OCI-LY1 (cell line): ENCODE results near the gene FOXA3.

ENCODE experiments used
- H2AFZ ChIP-seq: fragments of 200-600 bp; sonication (generic), shearing (Covaris generic); 2 replicates; pipeline ENCODE4 v1.6.0; 2014; ENCODE audit warnings: antibody characterized with exemption, mild to moderate bottlenecking, low read length
- H3F3A ChIP-seq: fragments of 200-600 bp; sonication (generic), shearing (Covaris generic); 2 replicates; pipeline ENCODE4 v1.6.0; 2014; ENCODE audit warnings: mild to moderate bottlenecking, antibody characterized with exemption, low read length, moderate library complexity; ENCODE audit not compliant: insufficient read depth
- H3K27ac ChIP-seq: fragments of 200-600 bp; sonication (generic); 2 replicates; pipeline ENCODE4 v1.5.1; 2014; ENCODE audit warnings: low read length, mixed run types, mild to moderate bottlenecking, low read depth; ENCODE audit not compliant: poor library complexity, severe bottlenecking
- H3K27me3 ChIP-seq: fragments of 200-600 bp; sonication (generic); 2 replicates; pipeline ENCODE4 v1.6.0; 2014; ENCODE audit warnings: antibody characterized with exemption, mild to moderate bottlenecking, low read length, moderate library complexity; ENCODE audit not compliant: insufficient read depth
- H3K36me3 ChIP-seq: fragments of 200-600 bp; sonication (generic); 2 replicates; pipeline ENCODE4 v1.6.1; 2014; ENCODE audit warnings: mild to moderate bottlenecking, antibody characterized with exemption, low read length, moderate library complexity, mixed read lengths; ENCODE audit not compliant: insufficient read depth
- H3K4me1 ChIP-seq: fragments of 200-600 bp; sonication (generic); 2 replicates; pipeline ENCODE4 v1.5.1; 2014; ENCODE audit warnings: mild to moderate bottlenecking, low read length, moderate library complexity; ENCODE audit not compliant: insufficient read depth, severe bottlenecking
- H3K4me2 ChIP-seq: fragments of 200-600 bp; sonication (generic), shearing (Covaris generic); 2 replicates; pipeline ENCODE4 v1.6.1; 2014; ENCODE audit warnings: low read length
- H3K4me3 ChIP-seq: fragments of 200-600 bp; sonication (generic); 2 replicates; pipeline ENCODE4 v1.5.1; 2014; ENCODE audit warnings: low read length, low read depth, mild to moderate bottlenecking, mixed read lengths; ENCODE audit not compliant: poor library complexity, severe bottlenecking
- H3K79me2 ChIP-seq: fragments of 200-600 bp; shearing (Covaris generic); 2 replicates; pipeline ENCODE4 v1.6.1; 2016; ENCODE audit warnings: mixed run types, low read length, mixed read lengths; ENCODE audit not compliant: insufficient read depth
- H3K9ac ChIP-seq: fragments of 200-600 bp; sonication (generic), shearing (Covaris generic); 2 replicates; pipeline ENCODE4 v1.6.1; 2014; ENCODE audit warnings: mild to moderate bottlenecking, low read length, mixed read lengths
- H3K9me2 ChIP-seq: fragments of 200-600 bp; sonication (generic), shearing (Covaris generic); 2 replicates; pipeline ENCODE4 v1.6.1; 2014; ENCODE audit warnings: low read depth, mild to moderate bottlenecking, low read length, mixed read lengths
- H3K9me3 ChIP-seq: fragments of 200-600 bp; shearing (Covaris generic); 2 replicates; pipeline ENCODE4 v1.6.1; 2014; ENCODE audit warnings: low read length, mixed read lengths
- H4K20me1 ChIP-seq: fragments of 200-600 bp; sonication (generic), shearing (Covaris generic); 2 replicates; pipeline ENCODE4 v1.6.0; 2016; ENCODE audit warnings: mild to moderate bottlenecking, low read length; ENCODE audit not compliant: insufficient read depth
- CTCF ChIP-seq: fragments of 200-600 bp; sonication (generic), shearing (Covaris generic); IDR thresholded peaks from 2 replicates; pipeline ENCODE4 v1.5.1; 2017; ENCODE audit warnings: mild to moderate bottlenecking, antibody characterized with exemption, low read length, moderate library complexity, mixed read lengths
- EZH2 ChIP-seq: fragments of 200-600 bp; sonication (generic), shearing (Covaris generic); IDR thresholded peaks from 2 replicates; pipeline ENCODE4 v1.8.0; 2017; ENCODE audit warnings: borderline replicate concordance, mixed run types, mild to moderate bottlenecking, antibody characterized with exemption, low read length, moderate library complexity, mixed read lengths

FOXA3 gene

DNA sequence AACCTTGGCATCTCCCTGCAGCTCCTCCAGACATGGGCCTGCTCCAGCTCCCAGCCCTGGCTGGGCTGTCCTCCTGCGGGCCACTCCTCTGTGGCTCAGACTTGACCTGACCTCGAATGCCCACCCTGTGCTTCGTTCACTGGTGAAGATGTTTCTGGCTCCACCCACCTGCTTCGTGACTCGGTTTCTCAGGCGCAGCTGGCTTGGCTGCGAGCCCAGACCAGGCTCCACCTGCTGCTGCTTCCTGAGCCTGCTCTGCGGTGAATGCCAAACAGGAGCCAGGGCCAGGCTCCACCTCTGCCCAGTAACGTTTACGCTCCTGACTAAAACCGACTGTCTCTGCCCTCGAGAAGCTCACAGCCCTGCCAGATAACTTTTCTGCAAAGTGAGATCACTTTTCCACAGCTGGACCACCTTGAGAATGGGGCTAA is 40.1 kb upstream of the FOXA3 start:
- H3F3A ChIP-seq: no peaks in the 10 kb centered on the region
- peaks cover 82% of the 10 kb centered on the region for H3K36me3 ChIP-seq
- H3K4me1 ChIP-seq: peaks cover 27% of the 10 kb centered on the region
- TF ChIP-seq CTCF (no peak), EZH2 (no peak)
- H3K4me2 ChIP-seq: peak overlapping the region; percentile 14; the same call in 1 of the 2 replicates
- no peak overlapping the region for H3K4me3 ChIP-seq
- H3K27me3 ChIP-seq: no peaks in the 10 kb centered on the region
- H3K27ac ChIP-seq: peak overlapping the region; percentile 79
- no peaks in the 10 kb centered on the region for H3K9me3 ChIP-seq
- no peaks in the 10 kb centered on the region for H4K20me1 ChIP-seq
- no peak overlapping the region for H2AFZ ChIP-seq
- H3K9ac ChIP-seq: peak overlapping the region; percentile 25; the same call in 1 of the 2 replicates
- no peaks in the 10 kb centered on the region for H3K9me2 ChIP-seq
- no peaks in the 10 kb centered on the region for H3K79me2 ChIP-seq

GRCh38 chr19:45824531-45825262 is 39.4 kb upstream of the FOXA3 start:
- H3F3A ChIP-seq: no peaks in the 10 kb centered on the region
- no peaks in the 10 kb centered on the region for H3K9me3 ChIP-seq
- peak overlapping the region; percentile 79 for H3K27ac ChIP-seq
- no peaks in the 10 kb centered on the region for H3K9me2 ChIP-seq
- peak overlapping the region; percentile 14; the same call in 1 of the 2 replicates for H3K4me2 ChIP-seq
- no peak overlapping the region for H2AFZ ChIP-seq
- H3K9ac ChIP-seq: peak overlapping the region; percentile 25; the same call in 1 of the 2 replicates
- no peak overlapping the region for H3K4me3 ChIP-seq
- H3K36me3 ChIP-seq: peaks cover 86% of the 10 kb centered on the region
- no peak for TF ChIP-seq EZH2
- no peak for TF ChIP-seq CTCF
- no peaks in the 10 kb centered on the region for H4K20me1 ChIP-seq
- no peaks in the 10 kb centered on the region for H3K27me3 ChIP-seq
- peaks cover 27% of the 10 kb centered on the region for H3K4me1 ChIP-seq
- H3K79me2 ChIP-seq: no peaks in the 10 kb centered on the region

DNA sequence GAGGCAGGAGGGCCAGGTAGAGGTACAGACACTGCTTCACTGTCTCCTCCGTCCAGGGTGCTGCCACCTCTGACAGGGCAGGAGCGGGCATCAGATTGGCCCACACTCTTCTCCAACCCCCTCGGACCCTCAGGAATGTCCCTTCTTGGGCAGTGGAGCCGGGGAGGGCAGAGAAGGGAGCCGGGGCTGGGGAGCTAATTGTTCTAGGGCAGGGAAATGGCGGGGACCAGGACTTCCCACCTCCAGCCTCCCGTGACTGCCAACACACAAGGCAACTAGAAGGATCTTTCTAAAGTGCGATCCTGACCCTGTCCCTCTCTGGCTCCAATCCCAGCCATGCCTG is 38.9 kb upstream of the FOXA3 start:
- H3K4me3 ChIP-seq: no peak overlapping the region
- H3K27ac ChIP-seq: no peak overlapping the region
- peaks cover 86% of the 10 kb centered on the region for H3K36me3 ChIP-seq
- peaks cover 27% of the 10 kb centered on the region for H3K4me1 ChIP-seq
- H3K9me2 ChIP-seq: no peaks in the 10 kb centered on the region
- no peaks in the 10 kb centered on the region for H3K79me2 ChIP-seq
- H4K20me1 ChIP-seq: no peaks in the 10 kb centered on the region
- H3K9ac ChIP-seq: no peak overlapping the region
- H3K27me3 ChIP-seq: no peaks in the 10 kb centered on the region
- H2AFZ ChIP-seq: no peak overlapping the region
- no peaks in the 10 kb centered on the region for H3F3A ChIP-seq
- TF ChIP-seq EZH2: no peak
- no peak for TF ChIP-seq CTCF
- no peaks in the 10 kb centered on the region for H3K9me3 ChIP-seq
- H3K4me2 ChIP-seq: no peak overlapping the region
